HCEC 1CT (cell line): ENCODE data around the gene DUSP15.
"Not testable (repeated sequence)": the region's sequence is repeated elsewhere in the genome, so short reads cannot be mapped to it uniquely, and the experiment has no call there.

ENCODE experiments used
- DNase-seq: peaks from one replicate; pipeline ENCODE4 v3.0.0-alpha.2; 2017

Gene DUSP15

GRCh38 chr20:31819083-31819784 lies 51.1 kb downstream of the DUSP15 start, which contains the start of gene MYLK2:
Gene MYLK2, plus strand, starts transcription at chr20:31819356. Its CDS starts 225 bp downstream, at chr20:31819581.
- no peak for DNase-seq

- DNase-seq = no peak
Observed at GRCh38 chr20:31818376-31818908, 51.9 kb downstream of the DUSP15 start.

- no peak for DNase-seq
Observed at GRCh38 chr20:31817461-31817860, 52.9 kb downstream of the DUSP15 start.

GRCh38 chr20:31816221-31816620 lies 54.1 kb downstream of the DUSP15 start:
- no peak for DNase-seq

- no peak for DNase-seq
Observed at GRCh38 chr20:31815408-31816188, 54.7 kb downstream of the DUSP15 start.

- DNase-seq = not testable (repeated sequence)
Observed at GRCh38 chr20:31814142-31814541, 56.2 kb downstream of the DUSP15 start.

- no peak for DNase-seq
Observed at GRCh38 chr20:31813611-31814010, 56.7 kb downstream of the DUSP15 start.

GRCh38 chr20:31811796-31812728 lies 58.3 kb downstream of the DUSP15 start:
- DNase-seq = peak; percentile 62

- DNase-seq = no peak
Observed at GRCh38 chr20:31811198-31811597, 59.1 kb downstream of the DUSP15 start.
